HCT116 (cell line): ENCODE results near the gene IL1RAPL1.

Source experiments
- EZH2 ChIP-seq: fragments of 200-600 bp; sonication (generic); IDR thresholded peaks from 2 replicates; pipeline ENCODE4 v1.6.1; 2017; ENCODE audit warnings: antibody characterized with exemption, mixed run types
- POLR2A ChIP-seq: IDR thresholded peaks from 2 replicates; pipeline ENCODE4 v1.7.0; 2011; ENCODE audit warnings: borderline replicate concordance; ENCODE audit not compliant: insufficient read depth, insufficient read length; ENCODE audit errors: extremely low read depth
- POLR2AphosphoS5 ChIP-seq: IDR thresholded peaks from 2 replicates; pipeline ENCODE4 v1.6.1; 2011; ENCODE audit warnings: mild to moderate bottlenecking, low read depth, low read length, moderate library complexity
- RAD21 ChIP-seq: IDR thresholded peaks from 2 replicates; pipeline ENCODE4 v1.6.1; 2012; ENCODE audit warnings: low read depth, mild to moderate bottlenecking
- TF ChIP-seq, protein P1 (sequence below): IDR thresholded peaks from 2 replicates; pipeline ENCODE4 v1.6.1; 2011; ENCODE audit warnings: mild to moderate bottlenecking, low read length, moderate library complexity; ENCODE audit not compliant: insufficient replicate concordance; ENCODE audit errors: extremely low read depth

- TF ChIP-seq POLR2AphosphoS5 (no peak), EZH2 (no peak), RAD21 (no peak), POLR2A (no peak)
- TF ChIP-seq, protein P1, sequence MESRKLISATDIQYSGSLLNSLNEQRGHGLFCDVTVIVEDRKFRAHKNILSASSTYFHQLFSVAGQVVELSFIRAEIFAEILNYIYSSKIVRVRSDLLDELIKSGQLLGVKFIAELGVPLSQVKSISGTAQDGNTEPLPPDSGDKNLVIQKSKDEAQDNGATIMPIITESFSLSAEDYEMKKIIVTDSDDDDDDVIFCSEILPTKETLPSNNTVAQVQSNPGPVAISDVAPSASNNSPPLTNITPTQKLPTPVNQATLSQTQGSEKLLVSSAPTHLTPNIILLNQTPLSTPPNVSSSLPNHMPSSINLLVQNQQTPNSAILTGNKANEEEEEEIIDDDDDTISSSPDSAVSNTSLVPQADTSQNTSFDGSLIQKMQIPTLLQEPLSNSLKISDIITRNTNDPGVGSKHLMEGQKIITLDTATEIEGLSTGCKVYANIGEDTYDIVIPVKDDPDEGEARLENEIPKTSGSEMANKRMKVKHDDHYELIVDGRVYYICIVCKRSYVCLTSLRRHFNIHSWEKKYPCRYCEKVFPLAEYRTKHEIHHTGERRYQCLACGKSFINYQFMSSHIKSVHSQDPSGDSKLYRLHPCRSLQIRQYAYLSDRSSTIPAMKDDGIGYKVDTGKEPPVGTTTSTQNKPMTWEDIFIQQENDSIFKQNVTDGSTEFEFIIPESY: no peak
These were observed 687.3 kb downstream of the IL1RAPL1 start for GRCh38 chrX:29274517-29274916.
